SK-N-SH (cell line): Measurements from ENCODE around the gene KCNK4. TPM values are rescaled to one million over a fixed set of nuclear protein-coding genes. Genes with fewer than 3 reads are reported as not detected.

ENCODE experiments used
- CTCF ChIA-PET: fragments of 300-600, 350-600 bp; formaldehyde crosslinking; extraction: SDS; loops from one replicate; lab custom pipeline; 2021; lab: Yijun Ruan, JAX
- POLR2A ChIA-PET: fragments of 350-600 bp; sonication (Branson Sonifier 250); formaldehyde crosslinking; extraction: SDS; loops from one replicate; lab custom pipeline; 2020; ENCODE audit warnings: antibody characterized with exemption, inconsistent platforms; lab: Yijun Ruan, JAX
- DNase-seq: peaks from one replicate; pipeline ENCODE4 v3.0.0; 2012
- H2AFZ ChIP-seq: fragments of 200-600 bp; sonication (generic); 2 replicates; pipeline ENCODE4 v1.8.1; 2016; ENCODE audit warnings: antibody characterized with exemption, mild to moderate bottlenecking, low read depth
- H3F3A ChIP-seq: fragments of 200-600 bp; sonication (generic); replicated peaks from 2 replicates; pipeline ENCODE3; 2016; ENCODE audit warnings: antibody characterized with exemption, mild to moderate bottlenecking; ENCODE audit not compliant: insufficient read depth
- H3K27ac ChIP-seq, 2 experiments: fragments of 200-500 bp in 1 of 2; fragments of 200-600 bp in 1 of 2; sonication (Bioruptor generic) in 1 of 2; sonication (generic), shearing (Covaris generic) in 1 of 2; 2 replicates each; pipeline versions ENCODE4 v1.5.1 to v1.6.1; 2014 to 2016; ENCODE audit warnings: low read depth in 2 of 2, inconsistent platforms in 1 of 2, low read length in 1 of 2, mild to moderate bottlenecking in 1 of 2, mixed read lengths in 1 of 2
- H3K27me3 ChIP-seq: fragments of 200-600 bp; sonication (generic), shearing (Covaris generic); 2 replicates; pipeline ENCODE4 v1.6.1; 2016; ENCODE audit warnings: mixed run types; ENCODE audit not compliant: insufficient read depth
- H3K36me3 ChIP-seq, 2 experiments: fragments of 200-500 bp in 1 of 2; fragments of 200-600 bp in 1 of 2; sonication (Bioruptor generic) in 1 of 2; sonication (generic) in 1 of 2; replicated peaks in 1 of 2; 2 replicates each; pipeline versions ENCODE3 to v1.5.1; 2014 to 2016; ENCODE audit warnings: low read length in 1 of 2, mild to moderate bottlenecking in 1 of 2; ENCODE audit not compliant: insufficient read depth in 2 of 2, control insufficient read depth in 1 of 2
- H3K4me1 ChIP-seq, 2 experiments: fragments of 200-500 bp in 1 of 2; fragments of 200-600 bp in 1 of 2; sonication (Bioruptor generic) in 1 of 2; sonication (generic), shearing (Covaris generic) in 1 of 2; 2 replicates each; pipeline versions ENCODE4 v1.5.1 to v1.6.1; 2014 to 2016; ENCODE audit warnings: low read depth in 1 of 2, low read length in 1 of 2, mixed run types in 1 of 2; ENCODE audit not compliant: insufficient read depth in 2 of 2, control insufficient read depth in 1 of 2
- H3K4me2 ChIP-seq: fragments of 200-600 bp; sonication (generic), shearing (Covaris generic); 2 replicates; pipeline ENCODE4 v1.6.1; 2017; ENCODE audit warnings: mixed run types
- H3K4me3 ChIP-seq, 2 experiments: fragments of 200-500 bp in 1 of 2; fragments of 200-600 bp in 1 of 2; sonication (Bioruptor generic) in 1 of 2; sonication (generic), shearing (Covaris generic) in 1 of 2; 2 replicates each; pipeline versions ENCODE4 v1.5.1 to v1.8.1; 2014 to 2016; ENCODE audit warnings: low read depth in 2 of 2, inconsistent platforms in 1 of 2, low read length in 1 of 2, mild to moderate bottlenecking in 1 of 2, mixed read lengths in 1 of 2, moderate library complexity in 1 of 2
- H3K79me2 ChIP-seq: fragments of 200-600 bp; sonication (generic); 2 replicates; pipeline ENCODE4 v1.8.1; 2017; ENCODE audit warnings: mild to moderate bottlenecking; ENCODE audit not compliant: insufficient read depth
- H3K9ac ChIP-seq: fragments of 200-600 bp; sonication (generic); 2 replicates; pipeline ENCODE4 v1.6.1; 2017; ENCODE audit warnings: mixed run types
- H3K9me2 ChIP-seq: fragments of 200-600 bp; sonication (generic); 2 replicates; pipeline ENCODE4 v1.6.1; 2017; ENCODE audit warnings: mixed run types
- H3K9me3 ChIP-seq: fragments of 200-600 bp; sonication (generic); 2 replicates; pipeline ENCODE4 v1.6.1; 2017; ENCODE audit warnings: mixed run types, mild to moderate bottlenecking, moderate library complexity
- H4K20me1 ChIP-seq: fragments of 200-600 bp; sonication (generic); 2 replicates; pipeline ENCODE4 v1.6.1; 2017; ENCODE audit warnings: mild to moderate bottlenecking, mixed run types; ENCODE audit not compliant: insufficient read depth
- CHD2 ChIP-seq: fragments of 150-350 bp; IDR thresholded peaks from 2 replicates; pipeline ENCODE4 v1.6.1; 2018; ENCODE audit warnings: low read length; ENCODE audit not compliant: partially characterized antibody
- ELF1 ChIP-seq: IDR thresholded peaks from 2 replicates; pipeline ENCODE4 v1.4.0; 2012
- EZH2phosphoT487 ChIP-seq: fragments of 200-600 bp; sonication (generic); IDR thresholded peaks from 2 replicates; pipeline ENCODE4 v1.6.1; 2017; ENCODE audit warnings: low read depth, mixed run types, mild to moderate bottlenecking, antibody characterized with exemption, moderate library complexity, borderline replicate concordance
- FOSL2 ChIP-seq: IDR thresholded peaks from 2 replicates; pipeline ENCODE4 v1.4.0; 2012; ENCODE audit warnings: low read depth, mild to moderate bottlenecking, moderate library complexity, borderline replicate concordance
- GABPA ChIP-seq: IDR thresholded peaks from 2 replicates; pipeline ENCODE4 v1.4.0; 2012; ENCODE audit warnings: low read depth, mild to moderate bottlenecking
- GATA2 ChIP-seq: sonication (generic); formaldehyde crosslinking; IDR thresholded peaks from 2 replicates; pipeline ENCODE4 v1.5.0; 2020; ENCODE audit warnings: mild to moderate bottlenecking, missing genetic modification reagents
- MAX ChIP-seq: IDR thresholded peaks from 2 replicates; pipeline ENCODE4 v1.4.0; 2012; ENCODE audit warnings: low read depth
- MEF2A ChIP-seq: IDR thresholded peaks from 2 replicates; pipeline ENCODE4 v1.4.0; 2012; ENCODE audit warnings: low read depth, borderline replicate concordance
- MXI1 ChIP-seq: IDR thresholded peaks from 2 replicates; pipeline ENCODE4 v1.6.1; 2012; ENCODE audit warnings: mild to moderate bottlenecking, low read depth, low read length, improper control_type of control experiment
- NFIC ChIP-seq: IDR thresholded peaks from 2 replicates; pipeline ENCODE4 v1.4.0; 2012; ENCODE audit warnings: borderline replicate concordance
- POLR2AphosphoS5 ChIP-seq: IDR thresholded peaks from 2 replicates; pipeline ENCODE4 v1.6.1; 2012; ENCODE audit warnings: low read depth, low read length
- RAD21 ChIP-seq: IDR thresholded peaks from 2 replicates; pipeline ENCODE4 v1.6.1; 2012; ENCODE audit warnings: mild to moderate bottlenecking, low read length
- RFX5 ChIP-seq: IDR thresholded peaks from 2 replicates; pipeline ENCODE4 v1.6.1; 2012; ENCODE audit warnings: mild to moderate bottlenecking, improper control_type of control experiment, low read length
- RXRA ChIP-seq: IDR thresholded peaks from 2 replicates; pipeline ENCODE4 v1.4.0; 2012; ENCODE audit warnings: low read depth, mild to moderate bottlenecking, borderline replicate concordance
- SMC3 ChIP-seq: IDR thresholded peaks from 2 replicates; pipeline ENCODE4 v1.6.1; 2012; ENCODE audit warnings: low read depth, low read length, improper control_type of control experiment
- TAF1 ChIP-seq: IDR thresholded peaks from 2 replicates; pipeline ENCODE4 v1.6.1; 2012; ENCODE audit warnings: low read depth, mild to moderate bottlenecking, low read length, moderate library complexity, borderline replicate concordance
- YY1 ChIP-seq: IDR thresholded peaks from 2 replicates; pipeline ENCODE4 v1.4.0; 2012; ENCODE audit warnings: low read depth, mild to moderate bottlenecking
- WGBS: methylation state at CpG from one replicate; pipeline ENCODE4 v1.1.6; 2017; ENCODE audit warnings: low lambda C conversion rate; 5-methylcytosine and 5-hydroxymethylcytosine counted together
- polyA plus RNA-seq, 3 experiments: library from polyadenylated mRNA; depleted of rRNA; stranded (reverse); fragments of >200 nt; gene quantifications; 2 replicates each; pipeline ENCODE4 v1.2.3, GENCODE V29; 2012
- TF ChIP-seq, protein P1 (sequence below): IDR thresholded peaks from 2 replicates; pipeline ENCODE4 v1.4.0; 2012; ENCODE audit warnings: low read depth, borderline replicate concordance
- TF ChIP-seq, protein P2 (sequence below): fragments of 150-350 bp; IDR thresholded peaks from 2 replicates; pipeline ENCODE4 v1.6.1; 2017; ENCODE audit warnings: antibody characterized with exemption, low read length, low read depth, borderline replicate concordance
- TF ChIP-seq, protein P3 (sequence below): IDR thresholded peaks from 2 replicates; pipeline ENCODE4 v1.4.0; 2012; ENCODE audit warnings: low read depth, borderline replicate concordance
- TF ChIP-seq, protein P4 (sequence below): IDR thresholded peaks from 2 replicates; pipeline ENCODE4 v1.6.1; 2012; ENCODE audit warnings: mild to moderate bottlenecking, low read depth, low read length, moderate library complexity

KCNK4 gene
- polyA plus RNA-seq, 1 of the 3 experiments (the other 2 are of a cell fraction), result 0.16 TPM

DNA sequence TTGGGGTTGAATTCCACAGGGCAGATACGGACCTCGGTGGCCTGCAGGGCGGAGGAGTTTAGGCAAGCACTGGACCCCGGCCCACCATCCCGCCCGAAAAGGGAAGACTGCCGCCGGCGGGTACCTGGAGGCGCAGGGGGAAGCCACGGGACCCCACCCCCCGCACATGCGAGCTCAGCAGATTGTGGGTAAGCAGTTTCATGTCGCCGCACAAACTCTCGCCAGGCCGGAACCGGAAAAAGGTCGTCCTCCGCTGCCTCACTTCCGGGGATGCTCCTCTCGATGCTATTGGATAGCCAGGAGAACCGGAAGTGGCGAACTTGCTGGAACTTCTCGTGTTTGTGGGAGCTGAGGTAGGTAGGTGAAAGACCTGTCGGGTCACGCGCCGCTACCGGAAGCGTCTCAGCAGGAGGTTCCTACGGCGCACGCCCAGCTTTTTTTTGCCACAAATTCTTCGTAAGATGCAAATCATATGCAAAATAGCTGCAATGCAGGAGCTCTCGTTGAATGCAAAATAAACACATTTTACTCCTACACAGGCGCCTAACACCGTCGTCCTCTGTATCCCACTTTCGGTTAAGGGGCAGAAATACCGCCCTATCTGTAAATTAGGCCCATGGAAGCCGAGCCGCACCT, 26.3 kb downstream of the KCNK4 start, which contains the start of gene TRMT112:
Gene TRMT112 (minus strand): TSS at position 235 of the 636 bp plus-strand sequence. CDS start 33 bp downstream, at position 202.
- Histone ChIP-seq H4K20me1 (no peaks in the 10 kb centered on the region), H3K4me1 (peaks cover 0 to 15% of the 10 kb centered on the region in 2 experiments; a peak in 2 of 4 replicates), H3K4me3 (peak within 1 kb of the TSS; percentile 70 to 98), H3K79me2 (peaks cover 39% of the 10 kb centered on the region), H3K4me2 (peak within 1 kb of the TSS; percentile 88), H3K9ac (peak within 1 kb of the TSS; percentile 91), H3F3A (peaks cover 6% of the 10 kb centered on the region), H3K27ac (peak within 1 kb of the TSS; percentile 97 to 100), H3K36me3 (peaks cover 0 to 30% of the 10 kb centered on the region in 2 experiments), H3K9me3 (no peaks in the 10 kb centered on the region), H3K27me3 (no peaks in the 10 kb centered on the region), H2AFZ (peak within 1 kb of the TSS; percentile 91), H3K9me2 (no peaks in the 10 kb centered on the region)
- ChIA-PET POLR2A (interaction anchor here (0.6 to 2.3 kb wide), 17 partner anchors 10 to 330 kb away, joined by 3 to 18 read pairs (median 5); partner anchors contain the start of genes ESRRA, KCNK4, NUDT22 and TRPT1), CTCF (interaction anchor here (0.7 to 3.0 kb wide), 17 partner anchors 12 to 371 kb away, joined by 3 to 27 read pairs (median 5); partner anchors contain the start of gene ESRRA)
- WGBS, result 2% methylated on average over 34 of the region's 43 CpGs
- TF ChIP-seq, protein P1, sequence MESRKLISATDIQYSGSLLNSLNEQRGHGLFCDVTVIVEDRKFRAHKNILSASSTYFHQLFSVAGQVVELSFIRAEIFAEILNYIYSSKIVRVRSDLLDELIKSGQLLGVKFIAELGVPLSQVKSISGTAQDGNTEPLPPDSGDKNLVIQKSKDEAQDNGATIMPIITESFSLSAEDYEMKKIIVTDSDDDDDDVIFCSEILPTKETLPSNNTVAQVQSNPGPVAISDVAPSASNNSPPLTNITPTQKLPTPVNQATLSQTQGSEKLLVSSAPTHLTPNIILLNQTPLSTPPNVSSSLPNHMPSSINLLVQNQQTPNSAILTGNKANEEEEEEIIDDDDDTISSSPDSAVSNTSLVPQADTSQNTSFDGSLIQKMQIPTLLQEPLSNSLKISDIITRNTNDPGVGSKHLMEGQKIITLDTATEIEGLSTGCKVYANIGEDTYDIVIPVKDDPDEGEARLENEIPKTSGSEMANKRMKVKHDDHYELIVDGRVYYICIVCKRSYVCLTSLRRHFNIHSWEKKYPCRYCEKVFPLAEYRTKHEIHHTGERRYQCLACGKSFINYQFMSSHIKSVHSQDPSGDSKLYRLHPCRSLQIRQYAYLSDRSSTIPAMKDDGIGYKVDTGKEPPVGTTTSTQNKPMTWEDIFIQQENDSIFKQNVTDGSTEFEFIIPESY, result peak; percentile 28; the same call in 1 of the 2 replicates
- TF ChIP-seq GATA2 (CRISPR knock-in tag) (no peak), FOSL2 (no peak), MAX (peak; percentile 64; the same call in 1 of the 2 replicates), SMC3 (no peak), RAD21 (no peak), YY1 (no peak), EZH2phosphoT487 (no peak), CHD2 (peak; percentile 84), RXRA (no peak), RFX5 (no peak), MEF2A (no peak), MXI1 (peak; percentile 80), NFIC (no peak), POLR2AphosphoS5 (peak; percentile 88; the same call in 1 of the 2 replicates), GABPA (peak; percentile 98), TAF1 (peak; percentile 60; the same call in 1 of the 2 replicates), ELF1 (peak; percentile 92)
- TF ChIP-seq, protein P2, sequence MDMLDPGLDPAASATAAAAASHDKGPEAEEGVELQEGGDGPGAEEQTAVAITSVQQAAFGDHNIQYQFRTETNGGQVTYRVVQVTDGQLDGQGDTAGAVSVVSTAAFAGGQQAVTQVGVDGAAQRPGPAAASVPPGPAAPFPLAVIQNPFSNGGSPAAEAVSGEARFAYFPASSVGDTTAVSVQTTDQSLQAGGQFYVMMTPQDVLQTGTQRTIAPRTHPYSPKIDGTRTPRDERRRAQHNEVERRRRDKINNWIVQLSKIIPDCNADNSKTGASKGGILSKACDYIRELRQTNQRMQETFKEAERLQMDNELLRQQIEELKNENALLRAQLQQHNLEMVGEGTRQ, result peak; percentile 51; the same call in 1 of the 2 replicates
- TF ChIP-seq, protein P3, sequence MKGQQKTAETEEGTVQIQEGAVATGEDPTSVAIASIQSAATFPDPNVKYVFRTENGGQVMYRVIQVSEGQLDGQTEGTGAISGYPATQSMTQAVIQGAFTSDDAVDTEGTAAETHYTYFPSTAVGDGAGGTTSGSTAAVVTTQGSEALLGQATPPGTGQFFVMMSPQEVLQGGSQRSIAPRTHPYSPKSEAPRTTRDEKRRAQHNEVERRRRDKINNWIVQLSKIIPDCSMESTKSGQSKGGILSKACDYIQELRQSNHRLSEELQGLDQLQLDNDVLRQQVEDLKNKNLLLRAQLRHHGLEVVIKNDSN, result peak; percentile 77; the same call in 1 of the 2 replicates
- TF ChIP-seq, protein P4, sequence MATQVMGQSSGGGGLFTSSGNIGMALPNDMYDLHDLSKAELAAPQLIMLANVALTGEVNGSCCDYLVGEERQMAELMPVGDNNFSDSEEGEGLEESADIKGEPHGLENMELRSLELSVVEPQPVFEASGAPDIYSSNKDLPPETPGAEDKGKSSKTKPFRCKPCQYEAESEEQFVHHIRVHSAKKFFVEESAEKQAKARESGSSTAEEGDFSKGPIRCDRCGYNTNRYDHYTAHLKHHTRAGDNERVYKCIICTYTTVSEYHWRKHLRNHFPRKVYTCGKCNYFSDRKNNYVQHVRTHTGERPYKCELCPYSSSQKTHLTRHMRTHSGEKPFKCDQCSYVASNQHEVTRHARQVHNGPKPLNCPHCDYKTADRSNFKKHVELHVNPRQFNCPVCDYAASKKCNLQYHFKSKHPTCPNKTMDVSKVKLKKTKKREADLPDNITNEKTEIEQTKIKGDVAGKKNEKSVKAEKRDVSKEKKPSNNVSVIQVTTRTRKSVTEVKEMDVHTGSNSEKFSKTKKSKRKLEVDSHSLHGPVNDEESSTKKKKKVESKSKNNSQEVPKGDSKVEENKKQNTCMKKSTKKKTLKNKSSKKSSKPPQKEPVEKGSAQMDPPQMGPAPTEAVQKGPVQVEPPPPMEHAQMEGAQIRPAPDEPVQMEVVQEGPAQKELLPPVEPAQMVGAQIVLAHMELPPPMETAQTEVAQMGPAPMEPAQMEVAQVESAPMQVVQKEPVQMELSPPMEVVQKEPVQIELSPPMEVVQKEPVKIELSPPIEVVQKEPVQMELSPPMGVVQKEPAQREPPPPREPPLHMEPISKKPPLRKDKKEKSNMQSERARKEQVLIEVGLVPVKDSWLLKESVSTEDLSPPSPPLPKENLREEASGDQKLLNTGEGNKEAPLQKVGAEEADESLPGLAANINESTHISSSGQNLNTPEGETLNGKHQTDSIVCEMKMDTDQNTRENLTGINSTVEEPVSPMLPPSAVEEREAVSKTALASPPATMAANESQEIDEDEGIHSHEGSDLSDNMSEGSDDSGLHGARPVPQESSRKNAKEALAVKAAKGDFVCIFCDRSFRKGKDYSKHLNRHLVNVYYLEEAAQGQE, result peak; percentile 26; the same call in 1 of the 2 replicates
- peak; percentile 91 for DNase-seq
